Nephron progenitor cell (in vitro differentiated cells): ENCODE measurements around the gene ALG8.

ENCODE experiments used
- DNase-seq: peaks from one replicate; pipeline ENCODE4 v3.0.0; 2021
- H3K27ac Mint-ChIP-seq: 2 replicates; pipeline ENCODE4 v1.8.0; 2021; ENCODE audit warnings: mild to moderate bottlenecking, moderate library complexity, mixed read lengths
- H3K27me3 Mint-ChIP-seq: 2 replicates; pipeline ENCODE4 v1.8.0; 2021; ENCODE audit warnings: mild to moderate bottlenecking, low read depth, mixed read lengths; ENCODE audit not compliant: poor library complexity
- H3K36me3 Mint-ChIP-seq: 2 replicates; pipeline ENCODE4 v1.8.0; 2021; ENCODE audit warnings: low read depth, mixed read lengths
- H3K4me1 Mint-ChIP-seq: 2 replicates; pipeline ENCODE4 v1.8.0; 2021; ENCODE audit warnings: mixed read lengths
- H3K4me3 Mint-ChIP-seq: 2 replicates; pipeline ENCODE4 v1.8.0; 2021; ENCODE audit warnings: mild to moderate bottlenecking, moderate library complexity, mixed read lengths
- H3K9me3 Mint-ChIP-seq: 2 replicates; pipeline ENCODE4 v1.8.0; 2021; ENCODE audit warnings: mild to moderate bottlenecking, moderate library complexity, mixed read lengths
- TF ChIP-seq, protein P1 (sequence below): fragments of 200-600 bp; sonication (generic); IDR thresholded peaks from 2 replicates; pipeline ENCODE4 v1.5.0; 2021; ENCODE audit warnings: antibody characterized with exemption

ALG8 gene

DNA sequence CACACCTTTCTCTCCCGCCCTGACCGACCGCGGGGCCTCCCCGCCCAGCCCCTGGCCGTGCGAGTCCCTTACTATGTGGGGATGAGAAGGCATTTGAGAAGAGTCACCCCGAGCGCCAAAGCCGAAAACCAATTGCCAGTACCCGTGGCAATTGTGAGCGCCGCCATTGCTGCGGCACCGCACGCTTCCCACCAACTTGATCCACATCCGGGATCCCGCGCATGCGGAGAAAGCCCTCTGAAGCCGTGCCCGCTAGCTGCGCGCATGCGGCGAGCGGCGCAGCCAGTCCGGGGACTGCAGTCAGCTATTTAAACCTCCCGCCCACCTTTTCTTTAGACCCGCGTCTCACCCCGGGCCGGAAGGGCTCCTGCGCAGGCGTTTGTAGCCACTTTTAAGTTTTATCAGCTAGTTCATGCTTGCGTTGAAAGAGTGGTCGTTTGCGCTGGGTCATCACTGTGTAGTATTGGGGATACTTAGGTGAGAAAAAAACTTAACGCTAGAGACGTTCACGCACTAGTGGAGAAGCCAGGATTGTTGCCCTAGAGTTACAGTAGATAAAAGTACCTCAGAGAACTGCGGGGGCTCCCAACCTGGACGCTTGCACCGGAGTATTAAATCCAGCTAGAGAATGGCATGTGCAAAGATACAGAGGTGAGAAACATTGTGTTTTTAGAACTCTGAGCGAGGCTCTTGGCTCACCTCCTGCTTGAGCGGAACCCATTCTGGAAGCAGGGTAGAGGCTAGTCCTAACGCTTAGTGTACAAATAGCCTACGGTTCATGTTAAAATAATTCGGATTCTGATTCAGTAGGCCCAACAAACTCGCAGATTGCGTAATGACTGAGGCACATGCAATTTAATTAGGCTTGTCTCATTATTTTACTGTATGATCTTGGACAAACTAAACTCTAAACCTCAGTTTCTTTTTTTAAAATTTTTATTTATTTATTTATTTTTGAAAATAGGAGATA is at the start of gene ALG8:
Gene ALG8, minus strand, starts transcription at position 205 of the 970 bp plus-strand sequence. Its CDS starts 38 bp downstream, at position 167.
- H3K4me1 Mint-ChIP-seq: peaks cover 38% of the 10 kb centered on the region

GRCh38 chr11:78188286-78189173 is 49.1 kb upstream of the ALG8 start, which contains the start of the genes KCTD21 and USP35:
KCTD21 (minus strand) TSS chr11:78188626; CDS start chr11:78174554, 14,072 bp downstream.
USP35 (plus strand) TSS chr11:78188919; CDS start chr11:78196246, 7,327 bp downstream.
- TF ChIP-seq, protein P1, sequence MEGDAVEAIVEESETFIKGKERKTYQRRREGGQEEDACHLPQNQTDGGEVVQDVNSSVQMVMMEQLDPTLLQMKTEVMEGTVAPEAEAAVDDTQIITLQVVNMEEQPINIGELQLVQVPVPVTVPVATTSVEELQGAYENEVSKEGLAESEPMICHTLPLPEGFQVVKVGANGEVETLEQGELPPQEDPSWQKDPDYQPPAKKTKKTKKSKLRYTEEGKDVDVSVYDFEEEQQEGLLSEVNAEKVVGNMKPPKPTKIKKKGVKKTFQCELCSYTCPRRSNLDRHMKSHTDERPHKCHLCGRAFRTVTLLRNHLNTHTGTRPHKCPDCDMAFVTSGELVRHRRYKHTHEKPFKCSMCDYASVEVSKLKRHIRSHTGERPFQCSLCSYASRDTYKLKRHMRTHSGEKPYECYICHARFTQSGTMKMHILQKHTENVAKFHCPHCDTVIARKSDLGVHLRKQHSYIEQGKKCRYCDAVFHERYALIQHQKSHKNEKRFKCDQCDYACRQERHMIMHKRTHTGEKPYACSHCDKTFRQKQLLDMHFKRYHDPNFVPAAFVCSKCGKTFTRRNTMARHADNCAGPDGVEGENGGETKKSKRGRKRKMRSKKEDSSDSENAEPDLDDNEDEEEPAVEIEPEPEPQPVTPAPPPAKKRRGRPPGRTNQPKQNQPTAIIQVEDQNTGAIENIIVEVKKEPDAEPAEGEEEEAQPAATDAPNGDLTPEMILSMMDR: no peak
- no peaks in the 10 kb centered on the region for H3K36me3 Mint-ChIP-seq
- H3K4me3 Mint-ChIP-seq: peak within 1 kb of the TSS; percentile 95
- peak; percentile 96 for DNase-seq
- H3K4me1 Mint-ChIP-seq: peaks cover 51% of the 10 kb centered on the region
- peaks cover 11% of the 10 kb centered on the region for H3K27me3 Mint-ChIP-seq
- H3K27ac Mint-ChIP-seq: no peak within 1 kb of the TSS
- no peaks in the 10 kb centered on the region for H3K9me3 Mint-ChIP-seq

More for the DNA sequence above, at the start of gene ALG8:
- Mint-ChIP-seq H3K27me3 (no peaks in the 10 kb centered on the region), H3K36me3 (peaks cover 70% of the 10 kb centered on the region), H3K9me3 (peaks cover 2% of the 10 kb centered on the region), H3K27ac (peak within 1 kb of the TSS; percentile 96), H3K4me3 (peak within 1 kb of the TSS; percentile 94)
- DNase-seq: peak; percentile 97
- TF ChIP-seq, protein P1: no peak

DNA sequence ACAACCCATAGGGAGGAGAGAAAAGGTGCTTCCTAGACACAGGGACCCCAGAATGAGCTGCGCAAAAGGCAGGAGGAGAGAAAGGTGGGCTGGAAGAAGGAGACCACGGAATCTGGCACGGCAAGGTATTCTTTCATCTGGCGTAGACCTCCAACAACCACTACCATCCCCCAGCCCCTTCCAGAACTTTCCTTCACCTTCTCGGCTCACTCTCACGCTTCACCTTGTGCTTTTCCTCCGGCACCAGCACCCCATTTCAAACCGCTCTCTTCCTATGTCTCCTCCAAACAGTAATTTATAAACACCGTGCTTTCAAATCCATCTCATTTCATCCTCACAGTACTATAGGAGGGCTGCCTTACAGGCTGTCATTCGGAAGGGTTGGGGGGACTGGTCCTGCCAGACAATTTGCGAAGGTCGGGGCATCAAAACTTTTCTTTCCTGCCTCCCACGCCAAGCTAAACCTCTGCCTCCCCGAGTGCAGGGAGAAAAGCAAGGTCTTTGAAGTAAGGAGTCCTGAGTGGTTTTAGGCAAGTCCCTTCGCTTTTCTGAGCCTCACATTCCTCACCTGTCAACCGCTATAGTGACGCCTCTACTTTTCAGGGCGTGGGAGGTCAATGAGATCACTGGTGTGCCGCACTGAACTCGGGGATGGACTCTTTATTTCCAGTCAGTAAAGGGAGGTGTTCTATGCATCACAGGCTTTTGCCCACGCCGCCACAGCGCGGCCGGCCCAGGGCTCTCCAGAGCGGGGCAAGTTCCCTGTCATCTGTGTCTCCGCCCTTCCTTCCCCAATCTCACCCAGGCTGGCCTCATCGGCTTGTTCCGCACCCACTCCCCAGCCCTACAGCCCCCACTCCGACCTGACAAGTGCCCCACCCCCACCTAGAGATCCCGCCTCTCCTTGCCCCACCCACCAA is 48.2 kb upstream of the ALG8 start:
- TF ChIP-seq, protein P1: no peak
- DNase-seq: no peak
- Mint-ChIP-seq H3K9me3 (no peaks in the 10 kb centered on the region), H3K36me3 (no peaks in the 10 kb centered on the region), H3K27ac (no peak overlapping the region), H3K27me3 (peaks cover 9% of the 10 kb centered on the region), H3K4me3 (peak overlapping the region; percentile 95), H3K4me1 (peaks cover 44% of the 10 kb centered on the region)

- H3K4me3 Mint-ChIP-seq: no peak overlapping the region
- H3K36me3 Mint-ChIP-seq: no peaks in the 10 kb centered on the region
- H3K27ac Mint-ChIP-seq: no peak overlapping the region
- TF ChIP-seq, protein P1: no peak
- H3K9me3 Mint-ChIP-seq: no peaks in the 10 kb centered on the region
- peaks cover 5% of the 10 kb centered on the region for H3K4me1 Mint-ChIP-seq
- H3K27me3 Mint-ChIP-seq: peaks cover 5% of the 10 kb centered on the region
- no peak for DNase-seq
Observed at GRCh38 chr11:78181185-78181584, 41.8 kb upstream of the ALG8 start.

GRCh38 chr11:78180751-78181150 is 41.3 kb upstream of the ALG8 start:
- no peaks in the 10 kb centered on the region for H3K36me3 Mint-ChIP-seq
- TF ChIP-seq, protein P1: no peak
- no peak overlapping the region for H3K4me3 Mint-ChIP-seq
- H3K9me3 Mint-ChIP-seq: no peaks in the 10 kb centered on the region
- no peak overlapping the region for H3K27ac Mint-ChIP-seq
- peaks cover 5% of the 10 kb centered on the region for H3K4me1 Mint-ChIP-seq
- H3K27me3 Mint-ChIP-seq: peaks cover 6% of the 10 kb centered on the region
- no peak for DNase-seq
